K562 (cell line): Measurements from ENCODE around the gene USP48. TPM values are rescaled to one million over a fixed set of nuclear protein-coding genes. Genes with fewer than 3 reads are reported as not detected.

Source experiments
- AFF1 ChIP-seq, 2 experiments: fragments of 450-650 bp; IDR thresholded peaks; 2 replicates each; pipeline ENCODE4 v1.6.1; 2018; ENCODE audit warnings: mild to moderate bottlenecking in 2 of 2, low read depth in 1 of 2; ENCODE audit not compliant: partially characterized antibody in 2 of 2
- ARID3A ChIP-seq: IDR thresholded peaks from 2 replicates; pipeline ENCODE4 v1.6.1; 2012; ENCODE audit warnings: low read depth, low read length, improper control_type of control experiment, borderline replicate concordance
- ASH1L ChIP-seq: fragments of 450-650 bp; IDR thresholded peaks from 2 replicates; pipeline ENCODE4 v1.6.1; 2018; ENCODE audit warnings: borderline replicate concordance, mild to moderate bottlenecking, low read depth; ENCODE audit not compliant: partially characterized antibody
- ETV1 ChIP-seq: fragments of 450-650 bp; conservative IDR thresholded peaks from 2 replicates; pipeline ENCODE4 v1.6.1; 2016; ENCODE audit warnings: missing genetic modification characterization, control low read depth, low read depth, missing compliant biosample characterization
- HDAC8 ChIP-seq: fragments of 450-650 bp; IDR thresholded peaks from 2 replicates; pipeline ENCODE4 v1.6.1; 2016; ENCODE audit warnings: mild to moderate bottlenecking, missing genetic modification characterization, moderate library complexity, missing compliant biosample characterization
- JUNB ChIP-seq: fragments of 450-650 bp; formaldehyde crosslinking; conservative IDR thresholded peaks from 2 replicates; pipeline ENCODE4 v1.4.0; 2020; ENCODE audit warnings: mild to moderate bottlenecking
- POLR3A ChIP-seq: IDR thresholded peaks from 2 replicates; pipeline ENCODE4 v1.6.1; 2011; ENCODE audit warnings: borderline replicate concordance, mild to moderate bottlenecking, moderate library complexity; ENCODE audit not compliant: insufficient read length, insufficient read depth; ENCODE audit errors: extremely low read depth
- PTRF ChIP-seq: fragments of 450-650 bp; IDR thresholded peaks from 2 replicates; pipeline ENCODE4 v1.6.1; 2016; ENCODE audit warnings: mild to moderate bottlenecking, missing genetic modification characterization, missing compliant biosample characterization
- STAT5B ChIP-seq: fragments of 250-450 bp; sonication (Bioruptor Pico); IDR thresholded peaks from 2 replicates; pipeline ENCODE4 v1.8.0; 2021; ENCODE audit warnings: mild to moderate bottlenecking, inconsistent platforms
- ZMIZ1 ChIP-seq, 2 experiments: fragments of 150-350 bp in 1 of 2; IDR thresholded peaks; 2 replicates each; pipeline ENCODE4 v1.6.1; 2012 to 2016; ENCODE audit warnings: low read depth in 2 of 2, low read length in 2 of 2, mild to moderate bottlenecking in 1 of 2, moderate library complexity in 1 of 2
- ZNF232 ChIP-seq: sonication (generic); formaldehyde crosslinking; IDR thresholded peaks from 2 replicates; pipeline ENCODE4 v1.8.0; 2022; ENCODE audit warnings: mild to moderate bottlenecking, missing genetic modification reagents
- polyA plus RNA-seq, 8 experiments: library from polyadenylated mRNA; depleted of rRNA in 4 of 8; stranded (reverse) in 5 of 8; unstranded in 3 of 8; fragments of >200 nt; fragmentation: Nextera tagmentation in 2 of 8; fragmentation: Illumina TruSeq in 1 of 8; extraction: Ambion mirVana in 2 of 8; extraction: Trizol in 1 of 8; gene quantifications; 2 replicates each; pipeline versions ENCODE4 v1.2.1 to v1.2.3, GENCODE V29; 2011 to 2014; ENCODE audit warnings: inconsistent platforms in 1 of 8, missing spikeins in 1 of 8
- total RNA-seq, 7 experiments: library from RNA; depleted of rRNA in 6 of 7; stranded (reverse); fragments of >200 nt in 6 of 7; fragmentation: Illumina TruSeq in 2 of 7; extraction: Trizol in 2 of 7; gene quantifications; 2 replicates each; pipeline versions ENCODE4 v1.2.1 to v1.2.3, GENCODE V29; 2011 to 2021; ENCODE audit warnings: low replicate concordance in 1 of 7
- TF ChIP-seq, protein P1 (sequence below): fragments of 450-650 bp; IDR thresholded peaks from 2 replicates; pipeline ENCODE4 v1.6.1; 2016; ENCODE audit warnings: antibody characterized with exemption

USP48 gene
- total and polyA plus RNA-seq, 9 of the 15 experiments (the other 6 are each of a cell fraction or from before 2014, with no cell fraction given): 23.3 to 123 (median 106) TPM

- TF ChIP-seq ARID3A: peak; percentile 71; the same call in 1 of the 2 replicates
- TF ChIP-seq, protein P1, sequence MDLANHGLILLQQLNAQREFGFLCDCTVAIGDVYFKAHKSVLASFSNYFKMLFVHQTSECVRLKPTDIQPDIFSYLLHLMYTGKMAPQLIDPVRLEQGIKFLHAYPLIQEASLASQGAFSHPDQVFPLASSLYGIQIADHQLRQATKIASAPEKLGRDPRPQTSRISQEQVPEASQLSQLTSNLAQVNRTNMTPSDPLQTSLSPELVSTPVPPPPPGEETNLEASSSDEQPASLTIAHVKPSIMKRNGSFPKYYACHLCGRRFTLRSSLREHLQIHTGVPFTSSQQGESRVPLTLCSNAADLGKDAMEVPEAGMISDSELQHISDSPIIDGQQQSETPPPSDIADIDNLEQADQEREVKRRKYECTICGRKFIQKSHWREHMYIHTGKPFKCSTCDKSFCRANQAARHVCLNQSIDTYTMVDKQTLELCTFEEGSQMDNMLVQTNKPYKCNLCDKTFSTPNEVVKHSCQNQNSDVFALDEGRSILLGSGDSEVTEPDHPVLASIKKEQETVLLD: peak; percentile 89
- TF ChIP-seq STAT5B (CRISPR knock-in tag): no peak
- TF ChIP-seq ZNF232 (CRISPR knock-in tag): no peak
- no peak for TF ChIP-seq ASH1L
- peak in 1 of 2 experiments; percentile 74; a peak in 2 of 4 replicates for TF ChIP-seq ZMIZ1 (IDR thresholded peaks at IDR 0.05; ENCODE audit: low read depth in 2 of 2, low read length in 2 of 2)
- TF ChIP-seq ETV1 (tag): peak; percentile 100
- peak; percentile 35; the same call in 1 of the 2 replicates for TF ChIP-seq HDAC8 (tag)
- no peak for TF ChIP-seq POLR3A
- TF ChIP-seq JUNB: 0 out of 2 replicates have a peak, but pooled peaks have one; percentile 38
- TF ChIP-seq PTRF (tag): peak; percentile 59; the same call in 1 of the 2 replicates
- TF ChIP-seq AFF1 (IDR thresholded peaks at IDR 0.05; ENCODE audit: low read depth in 1 of 2, partially characterized antibody in 2 of 2): peak in 1 of 2 experiments; percentile 81
Measured at GRCh38 chr1:21631944-21632887, 150.7 kb downstream of the USP48 start (continued).
